Glomerular visceral epithelial cell (primary cell): Measurements from ENCODE around the gene FHL1.

ENCODE experiments used
- DNase-seq: peaks from one replicate; pipeline ENCODE4 v3.0.0-alpha.2; 2016; ENCODE audit errors: extremely low spot score

Gene FHL1

GRCh38 chrX:136251041-136251991, 104.0 kb downstream of the FHL1 start, which contains the start of gene MAP7D3:
MAP7D3 (minus strand) TSS chrX:136251400; CDS start chrX:136251358, 42 bp downstream.
- peak; percentile 57 for DNase-seq

- no peak for DNase-seq
Observed at GRCh38 chrX:136255541-136255940, 108.2 kb downstream of the FHL1 start.

- DNase-seq, result no peak
Observed at GRCh38 chrX:136256026-136256425, 108.7 kb downstream of the FHL1 start.

GRCh38 chrX:136258951-136259350, 111.6 kb downstream of the FHL1 start:
- peak; percentile 17 for DNase-seq

- peak; percentile 62 for DNase-seq
Observed at GRCh38 chrX:136259543-136259942, 112.2 kb downstream of the FHL1 start.

GRCh38 chrX:136260776-136261175, 113.4 kb downstream of the FHL1 start:
- peak; percentile 33 for DNase-seq
